Suprapubic skin (tissue), 3 donors: ENCODE measurements around the gene ANKRD11.

Source experiments
- CTCF ChIP-seq, 2 donors: fragments of 200-600 bp in 1 of 2; fragments of 450-650 bp in 1 of 2; sonication (generic) in 1 of 2; IDR thresholded peaks; one replicate each; pipeline ENCODE4 v1.5.1; 2016 to 2019; ENCODE audit warnings: antibody characterized with exemption in 2 of 2, mild to moderate bottlenecking in 1 of 2, moderate library complexity in 1 of 2
- POLR2A ChIP-seq, 2 donors: fragments of 450-650 bp; IDR thresholded peaks; one replicate each; pipeline ENCODE4 v1.6.1; 2017; ENCODE audit warnings: antibody characterized with exemption in 2 of 2, mild to moderate bottlenecking in 2 of 2, moderate library complexity in 2 of 2

- TF ChIP-seq CTCF (IDR thresholded peaks at IDR 0.05) (no peak), POLR2A (IDR thresholded peaks at IDR 0.05) (no peak)
Measured at GRCh38 chr16:89275284-89275584, 215.1 kb downstream of the ANKRD11 start.
